Stimulated activated naive CD4-positive, alpha-beta T cell treated with Interleukin-2 at 50 U/mL for 16 hours (primary cell): Measurements from ENCODE around the gene ST3GAL2.

Experiments used
- DNase-seq: peaks from one replicate; lab custom pipeline; 2025; lab: John Stamatoyannopoulos, UW

Gene ST3GAL2

DNA sequence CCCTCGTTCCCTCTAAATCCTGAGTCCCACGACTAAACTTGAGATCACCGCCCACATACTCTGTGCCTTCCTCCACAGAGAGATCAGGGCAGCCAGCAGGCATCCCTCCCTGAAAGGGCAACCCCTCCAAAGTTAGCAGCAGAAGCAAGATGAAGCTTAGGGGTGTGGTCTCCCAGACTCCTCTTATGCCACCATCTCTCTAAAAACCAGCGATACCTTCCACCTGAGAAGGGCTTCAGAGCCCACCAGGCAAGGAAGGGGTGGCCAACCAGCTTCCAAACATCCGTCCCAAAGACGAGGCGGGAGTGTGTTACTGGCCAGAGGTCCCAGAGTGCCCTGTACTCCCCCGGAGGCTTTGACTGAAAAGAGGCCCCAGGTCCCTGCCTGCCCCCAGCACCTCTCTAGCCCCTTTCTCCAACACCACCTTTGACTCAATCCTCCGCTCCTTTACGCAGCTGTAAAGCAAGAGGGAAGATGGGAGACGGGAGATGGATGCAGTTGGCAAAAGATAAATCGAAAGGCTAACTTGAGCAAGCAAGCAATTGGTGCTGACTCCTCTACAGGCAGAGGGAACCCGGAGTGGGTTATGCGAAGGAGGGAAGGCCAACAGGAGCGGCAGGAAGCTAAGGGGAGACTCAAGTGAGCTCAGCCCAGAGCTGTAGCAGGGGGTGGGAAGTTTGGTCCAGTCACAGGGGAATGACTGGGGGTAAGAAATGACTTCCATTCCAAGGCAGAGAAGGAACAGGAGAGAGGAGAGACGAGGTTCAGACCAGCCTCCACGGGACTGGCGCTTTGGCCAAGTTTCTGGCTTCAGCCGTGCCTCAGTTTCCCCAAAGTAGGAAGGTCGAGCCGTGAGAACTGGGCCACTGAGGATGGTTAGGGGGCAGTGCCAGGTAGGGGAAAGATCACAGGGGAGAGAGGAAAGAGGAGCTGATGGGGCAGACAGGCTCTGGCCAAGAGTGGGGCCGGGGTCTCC lies 1.0 kb downstream of the ST3GAL2 start:
- DNase-seq: no peak

DNA sequence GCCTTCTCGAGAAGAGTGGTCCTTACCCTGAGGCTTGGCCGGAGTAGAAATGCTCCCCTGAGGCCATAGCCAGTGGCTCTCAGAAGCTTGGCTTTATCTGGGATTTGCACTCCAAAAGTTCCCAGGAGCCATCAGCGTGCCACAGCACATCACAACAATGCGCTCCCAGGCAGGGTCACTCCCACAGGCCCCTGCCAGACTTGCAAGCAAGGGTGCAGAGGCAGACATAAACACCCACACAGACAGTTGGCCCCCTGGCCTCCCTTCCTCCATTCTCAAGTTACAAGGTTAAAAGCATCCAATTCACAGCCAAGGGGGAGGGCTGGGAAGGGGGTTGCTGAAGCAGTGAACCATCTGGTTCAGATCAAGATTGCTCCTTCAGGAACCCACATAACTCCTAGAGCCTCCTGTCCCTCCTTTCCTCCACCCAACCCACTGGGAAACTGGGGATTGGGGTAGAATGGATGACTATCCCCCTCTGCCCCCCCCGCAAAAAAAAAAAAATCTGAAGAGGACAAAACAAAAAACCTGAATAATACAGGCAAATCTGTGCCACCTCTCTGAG lies 1.8 kb downstream of the ST3GAL2 start:
- DNase-seq: no peak

GRCh38 chr16:70434484-70435260 lies 4.2 kb downstream of the ST3GAL2 start:
- DNase-seq: no peak

DNA sequence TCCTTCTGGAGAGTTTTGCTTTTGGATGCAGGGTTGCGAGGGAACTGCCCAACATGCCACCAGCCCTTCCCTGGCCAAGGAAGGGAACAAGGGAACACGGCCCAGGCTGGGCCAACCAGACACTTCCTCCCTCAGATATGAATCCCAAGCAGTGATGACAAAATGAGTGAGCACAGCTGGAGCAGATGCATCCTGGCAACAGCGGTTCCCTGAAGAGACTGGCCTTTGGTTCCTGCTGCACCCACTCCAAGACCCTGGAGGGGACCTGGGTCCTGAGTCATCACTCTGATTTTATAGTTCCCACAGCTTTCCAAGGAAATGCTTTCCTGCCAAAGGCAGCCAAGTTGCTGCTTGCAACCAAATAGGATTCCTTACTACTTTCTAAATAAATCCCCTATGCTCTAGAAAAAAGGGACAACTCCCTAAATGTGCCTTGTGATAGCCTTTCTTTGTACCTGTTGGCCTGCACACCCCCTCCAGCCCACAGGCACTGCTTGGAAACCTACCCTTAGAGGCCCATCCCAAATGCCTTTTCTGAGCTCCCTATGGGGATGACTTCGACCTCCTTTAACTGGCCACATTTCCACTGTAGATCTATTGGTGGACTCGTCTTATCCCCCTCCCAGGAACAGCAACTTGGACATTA lies 5.3 kb downstream of the ST3GAL2 start:
- DNase-seq: no peak

- DNase-seq: no peak
These were observed 6.0 kb downstream of the ST3GAL2 start for GRCh38 chr16:70432723-70433457.

DNA sequence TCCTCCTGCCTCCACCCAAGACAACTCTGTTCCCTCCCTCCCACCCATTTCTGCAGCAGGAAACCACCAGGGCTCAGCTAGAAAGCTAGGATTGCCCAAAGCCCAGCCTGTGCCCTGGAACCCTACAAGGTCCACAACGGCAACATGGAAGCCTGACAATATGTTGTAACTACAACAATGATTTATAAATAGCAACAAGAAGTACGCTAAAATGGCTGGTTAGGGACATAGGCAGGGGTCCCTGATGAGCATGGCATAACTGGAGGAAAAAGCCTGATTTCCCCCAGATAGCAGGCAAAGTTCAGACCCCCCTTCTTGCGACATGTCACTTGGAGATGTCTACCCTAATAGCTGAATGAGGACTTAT lies 6.6 kb downstream of the ST3GAL2 start:
- no peak for DNase-seq

- DNase-seq: peak; percentile 41
These were observed 8.0 kb downstream of the ST3GAL2 start for GRCh38 chr16:70430667-70431536.

GRCh38 chr16:70429888-70430666 lies 8.8 kb downstream of the ST3GAL2 start:
- DNase-seq: no peak

DNA sequence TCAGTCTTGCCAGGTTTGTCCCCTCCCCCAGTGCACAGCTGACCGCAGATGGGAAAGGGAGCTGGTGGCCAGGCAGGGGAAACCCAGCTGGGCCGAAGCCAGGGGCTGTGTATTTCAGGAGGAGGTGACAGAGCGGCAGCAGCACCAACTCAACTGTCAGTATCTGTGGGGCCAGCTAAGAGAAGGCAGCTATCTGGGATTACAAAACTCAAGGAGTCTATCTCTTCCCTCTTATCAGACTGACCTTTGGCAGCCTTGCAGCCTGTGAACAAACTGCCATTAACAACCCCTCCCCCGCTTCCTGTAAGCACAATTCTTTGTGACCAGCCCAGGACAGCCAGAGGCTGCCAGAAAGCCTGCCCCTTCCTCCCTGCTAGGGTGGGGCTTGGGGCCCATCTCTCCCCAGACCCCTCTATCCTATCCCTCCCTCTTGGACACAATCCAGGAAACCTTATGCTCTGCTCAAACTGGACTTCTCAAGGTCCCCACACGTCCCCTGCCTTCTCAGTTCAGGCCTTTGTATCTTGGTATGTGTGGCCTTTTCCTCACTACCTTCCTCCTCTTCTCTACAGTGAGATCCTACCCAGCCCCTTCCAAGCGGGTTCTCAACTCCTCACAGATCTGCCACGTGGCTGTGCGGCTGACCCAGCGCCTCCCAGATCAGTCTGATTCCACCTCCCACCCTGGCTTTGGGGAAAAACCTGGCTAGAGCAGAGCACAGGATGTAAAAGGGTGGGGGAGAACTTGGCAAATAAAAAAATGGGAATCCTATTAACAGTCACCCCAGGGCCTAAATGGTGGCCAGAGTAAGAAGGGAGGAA lies 10.5 kb downstream of the ST3GAL2 start:
- peak; percentile 43 for DNase-seq

- no peak for DNase-seq
These were observed 11.1 kb downstream of the ST3GAL2 start for GRCh38 chr16:70427786-70428177.

GRCh38 chr16:70422543-70422942 lies 16.4 kb downstream of the ST3GAL2 start:
- DNase-seq: no peak

DNA sequence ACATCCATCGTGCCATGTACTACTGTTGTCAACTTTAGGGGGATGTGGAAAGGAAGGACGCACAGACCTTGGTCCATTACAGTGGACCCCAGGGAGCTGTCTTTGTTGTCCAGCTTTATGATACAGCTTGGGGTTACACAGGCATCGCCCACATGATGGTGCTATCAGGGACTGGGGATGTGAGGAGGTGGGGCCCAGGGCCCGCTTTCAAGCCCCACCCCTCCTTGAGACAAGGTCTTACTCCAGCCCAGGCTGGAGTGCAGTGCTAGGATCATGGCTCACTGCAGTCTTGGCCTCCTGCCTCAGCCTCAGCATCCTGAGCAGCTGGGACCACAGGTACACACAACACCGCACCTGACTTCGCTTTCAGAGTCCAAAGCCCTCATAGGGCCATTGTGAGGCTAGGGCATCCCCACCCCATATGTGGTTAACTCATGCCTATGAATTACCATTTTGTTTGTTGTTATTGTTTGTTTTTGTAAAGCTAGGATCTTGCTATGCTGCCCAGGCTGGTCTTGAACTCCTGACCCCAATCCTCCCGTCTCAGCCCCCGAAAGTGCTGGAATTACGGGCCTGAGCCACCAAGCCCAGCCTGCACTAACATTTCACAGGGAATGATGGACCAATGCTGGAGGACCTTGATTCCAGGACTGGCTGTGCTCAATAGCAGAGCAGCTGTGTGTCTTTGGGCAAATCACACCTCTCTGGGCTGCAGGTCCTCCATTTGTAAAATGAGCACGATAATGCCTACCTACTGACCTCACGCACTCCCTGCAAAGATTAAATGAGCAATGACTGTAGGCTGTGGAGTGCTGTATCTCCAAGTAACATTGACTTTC lies 17.2 kb downstream of the ST3GAL2 start:
- no peak for DNase-seq

GRCh38 chr16:70421014-70421413 lies 17.9 kb downstream of the ST3GAL2 start:
- no peak for DNase-seq

DNA sequence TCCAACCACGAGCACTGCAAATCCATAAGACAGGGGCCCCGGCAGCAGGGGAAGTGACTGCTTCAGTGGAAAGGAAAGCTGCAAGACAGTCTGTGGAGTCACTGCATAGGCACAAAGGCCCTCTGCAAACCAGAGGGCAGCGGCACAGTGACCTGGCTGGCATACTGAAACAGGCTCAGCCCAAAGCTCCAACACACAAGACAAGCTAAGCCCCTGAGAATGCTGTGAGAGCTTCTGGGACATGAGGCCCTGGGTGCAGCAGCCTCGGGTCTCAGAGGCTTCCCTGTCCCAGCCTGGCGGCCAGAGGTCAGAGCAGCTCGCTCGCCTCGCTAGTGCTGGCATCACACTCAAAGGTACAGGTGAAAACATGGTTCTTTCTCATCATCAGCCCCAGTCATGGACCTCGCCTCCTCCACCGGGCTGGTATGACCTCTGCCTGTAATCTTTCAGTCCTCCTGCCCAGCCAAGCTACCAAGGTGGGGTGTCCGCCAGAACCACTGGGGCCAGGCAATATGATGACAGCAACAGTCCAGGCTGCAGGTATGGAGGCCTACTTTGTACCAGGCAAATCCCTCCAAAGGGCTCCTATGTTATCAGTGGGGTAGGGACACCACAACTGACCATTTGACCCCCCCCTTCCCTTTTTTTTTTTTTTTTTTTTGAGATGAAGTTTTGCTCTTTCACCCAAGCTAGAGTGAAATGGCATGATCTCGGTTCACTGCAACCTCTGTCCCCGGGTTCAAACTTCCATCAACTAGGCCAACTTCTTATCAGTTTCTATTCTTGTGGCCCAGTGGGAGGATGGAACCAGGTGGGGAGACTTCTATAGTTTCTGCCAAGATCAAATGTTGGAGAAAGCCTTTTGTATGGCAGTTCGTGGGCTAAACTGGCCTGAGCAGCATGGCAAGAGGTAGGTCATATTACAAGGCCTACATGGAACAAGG lies 19.2 kb downstream of the ST3GAL2 start:
- no peak for DNase-seq

DNA sequence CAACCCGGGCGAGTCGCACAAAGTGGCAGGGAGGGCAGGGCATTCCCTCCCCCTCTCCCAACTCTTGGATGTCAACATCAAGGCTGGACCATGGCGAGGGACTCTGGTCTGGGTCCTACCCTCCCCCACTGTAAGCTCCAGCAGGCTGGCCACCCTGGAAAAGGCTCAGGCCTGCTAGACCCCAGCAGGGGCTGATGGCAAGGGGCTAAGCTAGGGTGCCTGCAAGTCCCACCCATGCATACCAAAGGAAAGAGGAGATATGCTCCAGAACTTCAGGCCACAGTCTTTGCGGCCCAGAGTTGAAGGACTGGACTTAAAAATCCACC lies 19.9 kb downstream of the ST3GAL2 start:
- no peak for DNase-seq

- peak; percentile 6 for DNase-seq
These were observed 20.5 kb downstream of the ST3GAL2 start for GRCh38 chr16:70418274-70418992.
